KOPT-K1 (cell line): ENCODE data around the gene PTPRM.

Experiments used
- H3K27ac ChIP-seq: fragments of 200-600 bp; sonication (generic); 2 replicates; pipeline ENCODE4 v1.5.1; 2016; ENCODE audit warnings: antibody characterized with exemption, mild to moderate bottlenecking, low read depth, low read length; ENCODE audit not compliant: poor library complexity, severe bottlenecking
- H3K36me3 ChIP-seq: fragments of 200-600 bp; sonication (generic); 2 replicates; pipeline ENCODE4 v1.5.1; 2017; ENCODE audit warnings: antibody characterized with exemption, mild to moderate bottlenecking, low read length, moderate library complexity; ENCODE audit not compliant: insufficient read depth
- H3K9me3 ChIP-seq: fragments of 200-600 bp; sonication (generic); 2 replicates; pipeline ENCODE4 v1.5.1; 2017; ENCODE audit warnings: antibody characterized with exemption, low read length, mild to moderate bottlenecking; ENCODE audit not compliant: insufficient read depth, poor library complexity, severe bottlenecking

Gene PTPRM

GRCh38 chr18:7770908-7771307, 203.8 kb downstream of the PTPRM start:
- Histone ChIP-seq H3K27ac (no peak overlapping the region), H3K36me3 (no peaks in the 10 kb centered on the region), H3K9me3 (no peaks in the 10 kb centered on the region)

- Histone ChIP-seq H3K9me3 (no peaks in the 10 kb centered on the region), H3K36me3 (no peaks in the 10 kb centered on the region), H3K27ac (no peak overlapping the region)
Measured at GRCh38 chr18:7772510-7772888, 205.4 kb downstream of the PTPRM start.

GRCh38 chr18:7772951-7773350, 205.8 kb downstream of the PTPRM start:
- Histone ChIP-seq H3K36me3 (no peaks in the 10 kb centered on the region), H3K27ac (no peak overlapping the region), H3K9me3 (no peaks in the 10 kb centered on the region)

GRCh38 chr18:7775128-7775527, 208.0 kb downstream of the PTPRM start:
- Histone ChIP-seq H3K36me3 (no peaks in the 10 kb centered on the region), H3K9me3 (no peaks in the 10 kb centered on the region), H3K27ac (no peak overlapping the region)

- H3K27ac ChIP-seq, result no peak overlapping the region
- no peaks in the 10 kb centered on the region for H3K36me3 ChIP-seq
- no peaks in the 10 kb centered on the region for H3K9me3 ChIP-seq
Measured at GRCh38 chr18:7775843-7776242, 208.7 kb downstream of the PTPRM start.

GRCh38 chr18:7778181-7778580, 211.1 kb downstream of the PTPRM start:
- no peaks in the 10 kb centered on the region for H3K9me3 ChIP-seq

GRCh38 chr18:7779211-7779610, 212.1 kb downstream of the PTPRM start:
- Histone ChIP-seq H3K9me3 (no peaks in the 10 kb centered on the region), H3K27ac (no peak overlapping the region), H3K36me3 (no peaks in the 10 kb centered on the region)

More at GRCh38 chr18:7778181-7778580, 211.1 kb downstream of the PTPRM start:
- Histone ChIP-seq H3K36me3 (no peaks in the 10 kb centered on the region), H3K27ac (no peak overlapping the region)

- no peak overlapping the region for H3K27ac ChIP-seq
- no peaks in the 10 kb centered on the region for H3K36me3 ChIP-seq
- no peaks in the 10 kb centered on the region for H3K9me3 ChIP-seq
Measured at GRCh38 chr18:7784171-7784570, 217.1 kb downstream of the PTPRM start.

GRCh38 chr18:7786569-7786968, 219.5 kb downstream of the PTPRM start:
- no peaks in the 10 kb centered on the region for H3K36me3 ChIP-seq
- no peak overlapping the region for H3K27ac ChIP-seq

GRCh38 chr18:7787339-7787738, 220.2 kb downstream of the PTPRM start:
- Histone ChIP-seq H3K27ac (no peak overlapping the region), H3K36me3 (no peaks in the 10 kb centered on the region), H3K9me3 (no peaks in the 10 kb centered on the region)

More at GRCh38 chr18:7786569-7786968, 219.5 kb downstream of the PTPRM start:
- H3K9me3 ChIP-seq, result no peaks in the 10 kb centered on the region

- Histone ChIP-seq H3K9me3 (no peaks in the 10 kb centered on the region), H3K36me3 (no peaks in the 10 kb centered on the region), H3K27ac (no peak overlapping the region)
Measured at GRCh38 chr18:7789856-7790552, 222.9 kb downstream of the PTPRM start.

GRCh38 chr18:7793100-7793499, 226.0 kb downstream of the PTPRM start:
- Histone ChIP-seq H3K9me3 (no peaks in the 10 kb centered on the region), H3K27ac (no peak overlapping the region), H3K36me3 (no peaks in the 10 kb centered on the region)

GRCh38 chr18:7803956-7804469, 236.9 kb downstream of the PTPRM start:
- H3K27ac ChIP-seq, result no peak overlapping the region
- H3K36me3 ChIP-seq, result no peaks in the 10 kb centered on the region
- H3K9me3 ChIP-seq, result no peaks in the 10 kb centered on the region

GRCh38 chr18:7805096-7805495, 238.0 kb downstream of the PTPRM start:
- Histone ChIP-seq H3K36me3 (no peaks in the 10 kb centered on the region), H3K9me3 (no peaks in the 10 kb centered on the region), H3K27ac (no peak overlapping the region)

GRCh38 chr18:7805880-7806279, 238.8 kb downstream of the PTPRM start:
- Histone ChIP-seq H3K27ac (no peak overlapping the region), H3K36me3 (no peaks in the 10 kb centered on the region), H3K9me3 (no peaks in the 10 kb centered on the region)

GRCh38 chr18:7807936-7808453, 240.9 kb downstream of the PTPRM start:
- H3K27ac ChIP-seq, result no peak overlapping the region
- H3K36me3 ChIP-seq, result no peaks in the 10 kb centered on the region
- no peaks in the 10 kb centered on the region for H3K9me3 ChIP-seq
